IMR-90 (cell line): ENCODE results near the gene FHL5. TPM values are rescaled to one million over a fixed set of nuclear protein-coding genes. Genes with fewer than 3 reads are reported as not detected.

Source experiments
- ATAC-seq: fragments of 200-7000 bp; cut with Tn5 transposase; 2 replicates; pipeline ENCODE4 v1.9.1; 2020; ENCODE audit warnings: low read depth, mild to moderate bottlenecking, moderate library complexity
- BruUV-seq: library from RNA; stranded (reverse); fragments of 400-500 nt; replicated peaks from 2 replicates; lab custom pipeline; 2021; lab: Mats Ljungman, UMichigan
- CTCF ChIA-PET: fragments of 300-600 bp; formaldehyde crosslinking; extraction: SDS; loops from one replicate; lab custom pipeline; 2021; ENCODE audit warnings: antibody characterized with exemption; lab: Yijun Ruan, JAX
- POLR2A ChIA-PET: fragments of 300-600 bp; sonication (Branson Sonifier 250); formaldehyde crosslinking; loops from one replicate; lab custom pipeline; 2022; ENCODE audit warnings: antibody characterized with exemption; ENCODE audit not compliant: unreplicated experiment; lab: Charles Lee
- DNase-seq: peaks from one replicate; pipeline ENCODE4 v3.0.0; 2013
- H2AFZ ChIP-seq: replicated peaks from 2 replicates; pipeline ENCODE3; 2013; ENCODE audit warnings: low read length, mild to moderate bottlenecking; ENCODE audit not compliant: poor library complexity
- H2AK5ac ChIP-seq: 2 replicates; pipeline ENCODE4 v1.6.1; 2013; ENCODE audit warnings: low read depth, low read length, inconsistent platforms
- H2AK9ac ChIP-seq: replicated peaks from 2 replicates; pipeline ENCODE3; 2013; ENCODE audit warnings: mild to moderate bottlenecking, low read depth, low read length, moderate library complexity; ENCODE audit not compliant: poor library complexity
- H2BK120ac ChIP-seq: 2 replicates; pipeline ENCODE4 v1.6.1; 2013; ENCODE audit warnings: low read depth, low read length, inconsistent platforms
- H2BK15ac ChIP-seq: 3 replicates; pipeline ENCODE4 v1.6.1; 2013; ENCODE audit warnings: low read depth, low read length, inconsistent platforms
- H2BK20ac ChIP-seq: 2 replicates; pipeline ENCODE4 v1.6.1; 2013; ENCODE audit warnings: low read depth, mild to moderate bottlenecking, inconsistent platforms, low read length, moderate library complexity
- H2BK5ac ChIP-seq: 2 replicates; pipeline ENCODE4 v1.6.1; 2013; ENCODE audit warnings: mild to moderate bottlenecking, low read depth, low read length, inconsistent platforms; ENCODE audit not compliant: poor library complexity, severe bottlenecking
- H3K14ac ChIP-seq: replicated peaks from 2 replicates; pipeline ENCODE4 v1.6.1; 2013; ENCODE audit warnings: low read depth, low read length, inconsistent platforms
- H3K18ac ChIP-seq: 2 replicates; pipeline ENCODE4 v1.6.1; 2013; ENCODE audit warnings: low read depth, low read length, control low read depth
- H3K23ac ChIP-seq: 2 replicates; pipeline ENCODE4 v1.6.1; 2013; ENCODE audit warnings: low read depth, low read length, inconsistent platforms
- H3K27ac ChIP-seq: 2 replicates; pipeline ENCODE4 v1.5.1; 2013; ENCODE audit warnings: mild to moderate bottlenecking, control low read depth, low read length; ENCODE audit not compliant: insufficient read depth
- H3K27me3 ChIP-seq: 2 replicates; pipeline ENCODE4 v1.6.1; 2013; ENCODE audit warnings: low read length; ENCODE audit not compliant: control insufficient read depth, insufficient read depth
- H3K36me3 ChIP-seq: 2 replicates; pipeline ENCODE4 v1.6.1; 2013; ENCODE audit warnings: low read length, mixed read lengths; ENCODE audit not compliant: control insufficient read depth, insufficient read depth
- H3K4ac ChIP-seq: 2 replicates; pipeline ENCODE4 v1.6.1; 2013; ENCODE audit warnings: low read depth, low read length, inconsistent platforms
- H3K4me1 ChIP-seq: 2 replicates; pipeline ENCODE4 v1.6.1; 2013; ENCODE audit warnings: low read length, mixed read lengths; ENCODE audit not compliant: control insufficient read depth, insufficient read depth
- H3K4me2 ChIP-seq: 2 replicates; pipeline ENCODE4 v1.6.1; 2013; ENCODE audit warnings: low read depth, mild to moderate bottlenecking, control low read depth, low read length, moderate library complexity
- H3K4me3 ChIP-seq: 2 replicates; pipeline ENCODE4 v1.5.1; 2013; ENCODE audit warnings: low read depth, mild to moderate bottlenecking, control low read depth, low read length, moderate library complexity; ENCODE audit not compliant: insufficient read depth
- H3K56ac ChIP-seq: 2 replicates; pipeline ENCODE4 v1.6.1; 2013; ENCODE audit warnings: low read length, inconsistent platforms; ENCODE audit not compliant: insufficient read depth; ENCODE audit errors: extremely low read depth
- H3K79me1 ChIP-seq, 2 experiments: 2 replicates each; pipeline ENCODE4 v1.6.1; 2013; ENCODE audit warnings: low read length in 2 of 2, inconsistent platforms in 1 of 2, low read depth in 1 of 2
- H3K9ac ChIP-seq: 2 replicates; pipeline ENCODE4 v1.6.1; 2013; ENCODE audit warnings: low read depth, low read length, control low read depth
- H3K9me1 ChIP-seq: 2 replicates; pipeline ENCODE4 v1.6.1; 2013; ENCODE audit warnings: low read length, inconsistent platforms; ENCODE audit not compliant: insufficient read depth
- H3K9me3 ChIP-seq: 2 replicates; pipeline ENCODE4 v1.6.1; 2013; ENCODE audit warnings: low read length; ENCODE audit not compliant: control insufficient read depth, insufficient read depth
- H4K20me1 ChIP-seq: 2 replicates; pipeline ENCODE4 v1.6.1; 2013; ENCODE audit warnings: low read length, inconsistent platforms; ENCODE audit not compliant: insufficient read depth
- H4K5ac ChIP-seq: 2 replicates; pipeline ENCODE4 v1.6.1; 2013; ENCODE audit warnings: mild to moderate bottlenecking, low read depth, low read length, control low read depth
- H4K8ac ChIP-seq, 2 experiments: 2 replicates each; pipeline ENCODE4 v1.6.1; 2013; ENCODE audit warnings: low read depth in 2 of 2, low read length in 2 of 2, control low read depth in 1 of 2, inconsistent platforms in 1 of 2
- H4K91ac ChIP-seq: 2 replicates; pipeline ENCODE4 v1.6.1; 2013; ENCODE audit warnings: low read depth, low read length, inconsistent platforms; ENCODE audit not compliant: insufficient read depth
- BHLHE40 ChIP-seq: fragments of 150-350 bp; IDR thresholded peaks from 2 replicates; pipeline ENCODE4 v1.6.1; 2016; ENCODE audit warnings: mild to moderate bottlenecking, low read depth, low read length
- CHD1 ChIP-seq: IDR thresholded peaks from 2 replicates; pipeline ENCODE4 v1.6.1; 2012; ENCODE audit warnings: low read depth, low read length, improper control_type of control experiment
- FOS ChIP-seq: fragments of 150-350 bp; IDR thresholded peaks from 2 replicates; pipeline ENCODE4 v1.6.1; 2016; ENCODE audit warnings: low read depth, low read length
- MAFK ChIP-seq: IDR thresholded peaks from 2 replicates; pipeline ENCODE4 v1.6.1; 2012; ENCODE audit warnings: low read depth, low read length, improper control_type of control experiment
- MAZ ChIP-seq: IDR thresholded peaks from 2 replicates; pipeline ENCODE4 v1.6.1; 2012; ENCODE audit warnings: low read depth, mild to moderate bottlenecking, low read length, improper control_type of control experiment, moderate library complexity, borderline replicate concordance
- MXI1 ChIP-seq: IDR thresholded peaks from 2 replicates; pipeline ENCODE4 v1.6.1; 2012; ENCODE audit warnings: low read depth, mild to moderate bottlenecking, low read length, moderate library complexity, borderline replicate concordance
- NFE2L2 ChIP-seq: fragments of 150-350 bp; IDR thresholded peaks from 2 replicates; pipeline ENCODE4 v1.6.1; 2016; ENCODE audit warnings: low read depth, mild to moderate bottlenecking, low read length
- POLR2A ChIP-seq: IDR thresholded peaks from 2 replicates; pipeline ENCODE4 v1.6.1; 2012; ENCODE audit warnings: mild to moderate bottlenecking, low read depth, low read length
- RAD21 ChIP-seq: IDR thresholded peaks from 2 replicates; pipeline ENCODE4 v1.6.1; 2012; ENCODE audit warnings: low read length, improper control_type of control experiment
- RCOR1 ChIP-seq: IDR thresholded peaks from 2 replicates; pipeline ENCODE4 v1.6.1; 2012; ENCODE audit warnings: mild to moderate bottlenecking, low read length, improper control_type of control experiment; ENCODE audit not compliant: insufficient replicate concordance
- RFX5 ChIP-seq: IDR thresholded peaks from 2 replicates; pipeline ENCODE4 v1.8.0; 2012; ENCODE audit warnings: low read depth, mild to moderate bottlenecking, low read length, moderate library complexity
- SMC3 ChIP-seq: fragments of 150-350 bp; IDR thresholded peaks from 2 replicates; pipeline ENCODE4 v1.6.1; 2016; ENCODE audit warnings: low read depth, mild to moderate bottlenecking, antibody characterized with exemption, low read length, moderate library complexity
- WGBS, 2 experiments: methylation state at CpG; one replicate each; pipeline versions ENCODE4 v1.1.5 to v1.1.7; 2013; ENCODE audit warnings: missing lambda C conversion rate in 2 of 2; ENCODE audit not compliant: insufficient read length in 1 of 2; ENCODE audit errors: extremely low coverage in 2 of 2; 5-methylcytosine and 5-hydroxymethylcytosine counted together
- dilution Hi-C: fragments of 300-500 bp; cut with HindIII; formaldehyde crosslinking; loops from one replicate; pipeline ENCODE4 v1.14.3; 2018; ENCODE audit warnings: low sequenced_read_pairs; ENCODE audit not compliant: unreplicated experiment
- in situ Hi-C: fragments of 300-500 bp; cut with MboI; formaldehyde crosslinking; loops from 3 replicates; pipeline ENCODE4 v1.14.3; 2019; ENCODE audit warnings: low sequenced_read_pairs, inconsistent platforms, mixed read lengths
- intact Hi-C: fragments of 100-400 bp; cut with micrococcal nuclease; formaldehyde crosslinking; loops from 2 replicates; pipeline ENCODE4 v1.10.0; 2022
- polyA plus RNA-seq, 3 experiments: library from polyadenylated mRNA; depleted of rRNA; stranded (reverse); fragments of >200 nt; gene quantifications; 2 replicates each; pipeline ENCODE4 v1.2.3, GENCODE V29; 2012; ENCODE audit warnings: low replicate concordance in 1 of 3
- total RNA-seq: library from RNA; depleted of rRNA; stranded (reverse); fragments of >200 nt; gene quantifications from 2 replicates; pipeline ENCODE4 v1.2.3, GENCODE V29; 2012
- TF ChIP-seq, protein P1 (sequence below): conservative IDR thresholded peaks from 2 replicates; pipeline ENCODE4 v1.5.1; 2012; ENCODE audit warnings: mild to moderate bottlenecking, low read depth, low read length, improper control_type of control experiment

The FHL5 gene
- total and polyA plus RNA-seq, 2 of the 4 experiments (the other 2 are of a cell fraction) = not detected

DNA sequence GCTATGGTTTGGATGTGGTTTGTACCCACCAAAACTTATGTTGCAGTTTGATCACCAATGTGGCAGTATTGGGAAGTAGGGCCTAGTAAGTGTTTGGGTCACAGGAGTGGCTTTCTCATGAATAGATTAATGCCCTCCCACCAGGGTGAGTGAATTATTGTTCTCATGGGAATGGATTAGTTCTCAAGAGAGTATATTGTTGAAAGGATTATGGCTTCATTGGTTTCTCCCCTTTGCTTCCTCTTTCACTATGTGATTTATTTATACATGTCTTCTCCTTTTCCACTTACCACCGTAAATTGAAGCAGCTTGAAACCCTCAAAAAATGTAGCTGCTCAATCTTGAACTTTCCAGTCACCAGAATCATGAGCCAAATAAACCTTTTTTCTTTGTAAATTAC, 30.5 kb upstream of the FHL5 start:
- Histone ChIP-seq H3K4me3 (no peak overlapping the region), H4K91ac (no peak overlapping the region), H4K8ac (no peak overlapping the region), H2BK20ac (no peak overlapping the region), H3K9ac (no peak overlapping the region), H3K4me2 (no peak overlapping the region), H3K79me1 (no peaks in the 10 kb centered on the region; a peak in 1 of 4 replicates), H3K9me1 (peaks cover 2% of the 10 kb centered on the region; the same call in 1 of the 2 replicates), H3K4ac (no peak overlapping the region), H3K23ac (no peak overlapping the region), H3K27me3 (no peaks in the 10 kb centered on the region), H3K14ac (no peak overlapping the region), H3K9me3 (no peaks in the 10 kb centered on the region), H4K5ac (no peak overlapping the region), H2AK5ac (no peak overlapping the region), H2AK9ac (no peak overlapping the region), H4K20me1 (no peaks in the 10 kb centered on the region), H3K56ac (no peak overlapping the region), H3K27ac (no peak overlapping the region), H3K18ac (no peak overlapping the region), H3K36me3 (peaks cover 17% of the 10 kb centered on the region), H3K4me1 (no peaks in the 10 kb centered on the region), H2BK120ac (no peak overlapping the region), H2BK5ac (no peak overlapping the region), H2AFZ (no peak overlapping the region), H2BK15ac (no peak overlapping the region)
- DNase-seq (no peak), ATAC-seq (no peak)
- in situ Hi-C loops (no loop called here), intact Hi-C loops (no loop called here), dilution Hi-C loops (no loop called here)
- POLR2A ChIA-PET = no interaction called here
- CTCF ChIA-PET = no interaction called here
- BruUV-seq = no TSS peak
- WGBS, 2 experiments = no CpG with 5 or more reads among the region's 1 CpG
- TF ChIP-seq RFX5 = no peak
- no peak for TF ChIP-seq RCOR1
- no peak for TF ChIP-seq SMC3
- TF ChIP-seq MAFK = no peak
- TF ChIP-seq CHD1 = no peak
- no peak for TF ChIP-seq MAZ
- TF ChIP-seq POLR2A = no peak
- TF ChIP-seq NFE2L2 = no peak
- no peak for TF ChIP-seq RAD21
- TF ChIP-seq MXI1 = no peak
- TF ChIP-seq BHLHE40 = no peak
- TF ChIP-seq, protein P1, sequence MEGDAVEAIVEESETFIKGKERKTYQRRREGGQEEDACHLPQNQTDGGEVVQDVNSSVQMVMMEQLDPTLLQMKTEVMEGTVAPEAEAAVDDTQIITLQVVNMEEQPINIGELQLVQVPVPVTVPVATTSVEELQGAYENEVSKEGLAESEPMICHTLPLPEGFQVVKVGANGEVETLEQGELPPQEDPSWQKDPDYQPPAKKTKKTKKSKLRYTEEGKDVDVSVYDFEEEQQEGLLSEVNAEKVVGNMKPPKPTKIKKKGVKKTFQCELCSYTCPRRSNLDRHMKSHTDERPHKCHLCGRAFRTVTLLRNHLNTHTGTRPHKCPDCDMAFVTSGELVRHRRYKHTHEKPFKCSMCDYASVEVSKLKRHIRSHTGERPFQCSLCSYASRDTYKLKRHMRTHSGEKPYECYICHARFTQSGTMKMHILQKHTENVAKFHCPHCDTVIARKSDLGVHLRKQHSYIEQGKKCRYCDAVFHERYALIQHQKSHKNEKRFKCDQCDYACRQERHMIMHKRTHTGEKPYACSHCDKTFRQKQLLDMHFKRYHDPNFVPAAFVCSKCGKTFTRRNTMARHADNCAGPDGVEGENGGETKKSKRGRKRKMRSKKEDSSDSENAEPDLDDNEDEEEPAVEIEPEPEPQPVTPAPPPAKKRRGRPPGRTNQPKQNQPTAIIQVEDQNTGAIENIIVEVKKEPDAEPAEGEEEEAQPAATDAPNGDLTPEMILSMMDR = no peak
- no peak for TF ChIP-seq FOS
